Ramos (cell line): ENCODE data around the gene UQCRFS1.
"Not testable (repeated sequence)": the region's sequence is repeated elsewhere in the genome, so short reads cannot be mapped to it uniquely, and the experiment has no call there.

Source experiments
- in situ Hi-C: fragments of 300-500 bp; cut with MboI; formaldehyde crosslinking; loops from one replicate; pipeline ENCODE4 v1.14.3; 2022; ENCODE audit warnings: low sequenced_read_pairs; ENCODE audit not compliant: unreplicated experiment

The UQCRFS1 gene

GRCh38 chr19:29216021-29216420 is 3.1 kb upstream of the UQCRFS1 start:
- in situ Hi-C loops = no loop called here

- in situ Hi-C loops = no loop called here
Observed at GRCh38 chr19:29215322-29215845, 2.4 kb upstream of the UQCRFS1 start.

GRCh38 chr19:29214411-29214810 is 1.5 kb upstream of the UQCRFS1 start:
- in situ Hi-C loops = no loop called here

GRCh38 chr19:29212356-29212647 is 649 bp downstream of the UQCRFS1 start:
- in situ Hi-C loops = no loop called here

GRCh38 chr19:29211562-29212355 is 1.2 kb downstream of the UQCRFS1 start:
- in situ Hi-C loops = no loop called here

GRCh38 chr19:29211041-29211440 is 1.9 kb downstream of the UQCRFS1 start:
- in situ Hi-C loops = not testable (repeated sequence)

GRCh38 chr19:29210502-29210901 is 2.4 kb downstream of the UQCRFS1 start:
- in situ Hi-C loops = not testable (repeated sequence)

- in situ Hi-C loops = not testable (repeated sequence)
Observed at GRCh38 chr19:29207403-29208187, 5.4 kb downstream of the UQCRFS1 start.

GRCh38 chr19:29206453-29206852 is 6.5 kb downstream of the UQCRFS1 start:
- in situ Hi-C loops = no loop called here

- in situ Hi-C loops = no loop called here
Observed at GRCh38 chr19:29202281-29202680, 10.7 kb downstream of the UQCRFS1 start.

GRCh38 chr19:29201855-29202254 is 11.1 kb downstream of the UQCRFS1 start:
- in situ Hi-C loops = no loop called here

- in situ Hi-C loops = no loop called here
Observed at GRCh38 chr19:29194658-29195057, 18.3 kb downstream of the UQCRFS1 start.

GRCh38 chr19:29193155-29193554 is 19.8 kb downstream of the UQCRFS1 start:
- in situ Hi-C loops = no loop called here

GRCh38 chr19:29191005-29191404 is 21.9 kb downstream of the UQCRFS1 start:
- in situ Hi-C loops = no loop called here

GRCh38 chr19:29189033-29189360 is 24.0 kb downstream of the UQCRFS1 start:
- in situ Hi-C loops = no loop called here

GRCh38 chr19:29188289-29189032 is 24.5 kb downstream of the UQCRFS1 start:
- in situ Hi-C loops = no loop called here

- in situ Hi-C loops = no loop called here
Observed at GRCh38 chr19:29187676-29188075, 25.3 kb downstream of the UQCRFS1 start.

- in situ Hi-C loops = no loop called here
Observed at GRCh38 chr19:29185427-29185826, 27.5 kb downstream of the UQCRFS1 start.

GRCh38 chr19:29176981-29177754 is 35.8 kb downstream of the UQCRFS1 start:
- in situ Hi-C loops = no loop called here

GRCh38 chr19:29173896-29174295 is 39.1 kb downstream of the UQCRFS1 start:
- in situ Hi-C loops = no loop called here
